DOHH2 (cell line): ENCODE data around the gene PHAF1.
A peak's percentile ranks its signal among the peaks of the same experiment; 100 is the strongest.

Experiments used
- CTCF ChIP-seq: fragments of 200-600 bp; sonication (generic); IDR thresholded peaks from one replicate; pipeline ENCODE4 v1.5.1; 2014; ENCODE audit warnings: antibody characterized with exemption, mild to moderate bottlenecking, low read depth, low read length; ENCODE audit not compliant: poor library complexity, severe bottlenecking
- EZH2phosphoT487 ChIP-seq: fragments of 200-600 bp; sonication (generic); IDR thresholded peaks from 2 replicates; pipeline ENCODE4 v1.6.1; 2017; ENCODE audit warnings: borderline replicate concordance, mild to moderate bottlenecking, antibody characterized with exemption, low read length, moderate library complexity, mixed read lengths

DNA sequence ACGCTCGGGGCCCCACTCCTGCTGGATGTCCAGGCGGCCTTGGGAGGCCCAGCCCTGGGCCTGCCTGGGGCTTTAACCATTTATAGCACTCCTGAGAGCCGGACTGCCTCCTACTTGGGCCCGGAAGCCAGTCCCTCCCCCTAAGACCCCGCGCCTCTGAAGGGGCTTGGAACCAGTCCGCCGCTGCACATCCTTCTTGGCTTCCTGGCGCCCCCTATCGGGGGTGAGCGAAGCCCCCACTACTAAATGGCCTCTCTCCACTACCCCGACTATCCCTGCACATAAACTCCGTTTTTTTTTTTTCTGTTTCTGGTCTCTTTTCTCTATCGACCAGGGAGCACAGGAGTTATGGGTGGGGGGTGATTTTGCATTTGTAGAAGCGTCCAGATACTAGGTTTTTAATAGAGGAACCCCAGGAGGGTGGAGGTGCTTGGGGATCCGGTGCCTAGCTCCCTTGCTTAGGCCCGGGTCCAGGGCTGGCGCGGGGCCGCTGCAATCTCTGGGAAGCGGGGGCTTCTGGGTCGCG, 60.0 kb downstream of the PHAF1 start:
- peak; percentile 82 for TF ChIP-seq CTCF
- TF ChIP-seq EZH2phosphoT487, result peak; percentile 95; the same call in 1 of the 2 replicates
